Natural killer cell (primary cell): ENCODE data around the gene MUC5B. TPM values are rescaled to one million over a fixed set of nuclear protein-coding genes. Genes with fewer than 3 reads are reported as not detected.

Experiments used
- ATAC-seq, 3 donors: fragments of 150-1000 bp in 2 of 3; fragments of 200-7000 bp in 1 of 3; cut with Tn5 transposase; 1 replicate in 1 of 3; 2 replicates in 2 of 3; pipeline ENCODE4 v1.10.0; 2021; ENCODE audit warnings: mild to moderate bottlenecking in 2 of 3, moderate library complexity in 2 of 3
- DNase-seq, 2 donors: peaks; one replicate each; pipeline versions ENCODE4 v3.0.0 to v3.0.0-alpha.2; 2013 to 2021; ENCODE audit warnings: mixed read lengths in 1 of 2
- H3K27ac ChIP-seq: one replicate; pipeline ENCODE4 v1.5.1; 2013; ENCODE audit warnings: mild to moderate bottlenecking, low read length
- H3K27me3 ChIP-seq: one replicate; pipeline ENCODE4 v1.6.1; 2013; ENCODE audit warnings: low read length; ENCODE audit not compliant: control insufficient read depth, insufficient read depth
- H3K36me3 ChIP-seq: one replicate; pipeline ENCODE4 v1.6.1; 2013; ENCODE audit warnings: low read length; ENCODE audit not compliant: control insufficient read depth, insufficient read depth
- H3K4me1 ChIP-seq: one replicate; pipeline ENCODE4 v1.6.1; 2013; ENCODE audit warnings: low read length; ENCODE audit not compliant: control insufficient read depth, insufficient read depth
- H3K4me3 ChIP-seq: one replicate; pipeline ENCODE4 v1.5.1; 2013; ENCODE audit warnings: low read length
- H3K9me3 ChIP-seq: one replicate; pipeline ENCODE4 v1.6.1; 2013; ENCODE audit warnings: low read length; ENCODE audit not compliant: control insufficient read depth, insufficient read depth
- H3K27ac Mint-ChIP-seq, 2 donors: one replicate each; pipeline ENCODE4 v1.8.0; 2022; ENCODE audit warnings: mild to moderate bottlenecking in 2 of 2, mixed read lengths in 2 of 2, moderate library complexity in 1 of 2
- H3K27me3 Mint-ChIP-seq, 2 donors: one replicate each; pipeline ENCODE4 v1.8.0; 2022; ENCODE audit warnings: low read depth in 2 of 2, mixed read lengths in 2 of 2
- H3K36me3 Mint-ChIP-seq: one replicate; pipeline ENCODE4 v1.8.0; 2022; ENCODE audit warnings: mixed read lengths
- H3K4me1 Mint-ChIP-seq, 2 donors: one replicate each; pipeline ENCODE4 v1.8.0; 2022; ENCODE audit warnings: mixed read lengths in 2 of 2
- H3K4me3 Mint-ChIP-seq: one replicate; pipeline ENCODE4 v1.8.0; 2022; ENCODE audit warnings: mild to moderate bottlenecking, moderate library complexity, mixed read lengths
- H3K9me3 Mint-ChIP-seq, 2 donors: one replicate each; pipeline ENCODE4 v1.8.0; 2022; ENCODE audit warnings: mixed read lengths in 2 of 2
- CTCF ChIP-seq: fragments of 200-600 bp; IDR thresholded peaks from one replicate; pipeline ENCODE4 v1.8.0; 2022; ENCODE audit warnings: antibody characterized with exemption
- WGBS: methylation state at CpG from one replicate; pipeline ENCODE4 v1.1.7; 2013; ENCODE audit warnings: missing lambda C conversion rate; ENCODE audit not compliant: insufficient coverage; 5-methylcytosine and 5-hydroxymethylcytosine counted together
- intact Hi-C: fragments of 100-400 bp; cut with micrococcal nuclease; formaldehyde crosslinking; loops from one replicate; pipeline ENCODE4 v1.14.2; 2022
- total RNA-seq, 4 donors: library from RNA; stranded (reverse); fragments of 120-200 nt in 1 of 4; gene quantifications; one replicate each; pipeline versions ENCODE4 v1.2.3 to v1.2.4, GENCODE V29; 2013 to 2022

MUC5B gene
- total RNA-seq, 3 donors from 2014 or later (not counting 1 experiment from before 2014, with no cell fraction given) = not detected

- Mint-ChIP-seq H3K4me3 (no peak overlapping the region), H3K27me3 (no peaks in the 10 kb centered on the region), H3K36me3 (no peaks in the 10 kb centered on the region), H3K4me1 (no peaks in the 10 kb centered on the region), H3K9me3 (no peaks in the 10 kb centered on the region), H3K27ac (no peak overlapping the region)
- no peak overlapping the region for H3K4me3 ChIP-seq
- no peak for ATAC-seq
- H3K9me3 ChIP-seq = no peaks in the 10 kb centered on the region
- 70% methylated on average over 29 of the region's 29 CpGs for WGBS
- no peaks in the 10 kb centered on the region for H3K4me1 ChIP-seq
- H3K36me3 ChIP-seq = no peaks in the 10 kb centered on the region
- no peak overlapping the region for H3K27ac ChIP-seq
- TF ChIP-seq CTCF = no peak
- no peak for DNase-seq
- intact Hi-C loops = no loop called here
- no peaks in the 10 kb centered on the region for H3K27me3 ChIP-seq
Observed at GRCh38 chr11:1225386-1226225, 2.7 kb downstream of the MUC5B start.

- no peak overlapping the region for H3K27ac Mint-ChIP-seq
- H3K9me3 Mint-ChIP-seq = no peaks in the 10 kb centered on the region
Observed at GRCh38 chr11:1226226-1226985, 3.5 kb downstream of the MUC5B start.

GRCh38 chr11:1226986-1227550, 4.2 kb downstream of the MUC5B start:
- H3K4me3 ChIP-seq = no peak overlapping the region
- H3K36me3 Mint-ChIP-seq = no peaks in the 10 kb centered on the region
- TF ChIP-seq CTCF = no peak
- H3K9me3 Mint-ChIP-seq = no peaks in the 10 kb centered on the region
- no peaks in the 10 kb centered on the region for H3K9me3 ChIP-seq
- WGBS = 76% methylated on average over 23 of the region's 23 CpGs
- no peak overlapping the region for H3K27ac Mint-ChIP-seq
- DNase-seq (no peak), ATAC-seq (no peak)
- no peak overlapping the region for H3K4me3 Mint-ChIP-seq
- no peaks in the 10 kb centered on the region for H3K27me3 ChIP-seq
- no peaks in the 10 kb centered on the region for H3K4me1 Mint-ChIP-seq
- intact Hi-C loops = no loop called here
- H3K4me1 ChIP-seq = no peaks in the 10 kb centered on the region
- H3K36me3 ChIP-seq = no peaks in the 10 kb centered on the region
- no peak overlapping the region for H3K27ac ChIP-seq
- no peaks in the 10 kb centered on the region for H3K27me3 Mint-ChIP-seq

More at GRCh38 chr11:1226226-1226985, 3.5 kb downstream of the MUC5B start:
- Histone ChIP-seq H3K27me3 (no peaks in the 10 kb centered on the region), H3K4me1 (no peaks in the 10 kb centered on the region), H3K27ac (no peak overlapping the region), H3K36me3 (no peaks in the 10 kb centered on the region), H3K9me3 (no peaks in the 10 kb centered on the region), H3K4me3 (no peak overlapping the region)
- DNase-seq = no peak
- Mint-ChIP-seq H3K36me3 (no peaks in the 10 kb centered on the region), H3K4me1 (no peaks in the 10 kb centered on the region), H3K4me3 (no peak overlapping the region), H3K27me3 (no peaks in the 10 kb centered on the region)
- ATAC-seq = no peak
- no peak for TF ChIP-seq CTCF
- WGBS = 81% methylated on average over 41 of the region's 41 CpGs
- intact Hi-C loops = no loop called here
